ENCODE data around the gene RALBP1. TPM values are rescaled to one million over a fixed set of nuclear protein-coding genes. Genes with fewer than 3 reads are reported as not detected.

RALBP1 gene
- polyA plus RNA-seq, 1 experiment: 45.2 TPM

DNA sequence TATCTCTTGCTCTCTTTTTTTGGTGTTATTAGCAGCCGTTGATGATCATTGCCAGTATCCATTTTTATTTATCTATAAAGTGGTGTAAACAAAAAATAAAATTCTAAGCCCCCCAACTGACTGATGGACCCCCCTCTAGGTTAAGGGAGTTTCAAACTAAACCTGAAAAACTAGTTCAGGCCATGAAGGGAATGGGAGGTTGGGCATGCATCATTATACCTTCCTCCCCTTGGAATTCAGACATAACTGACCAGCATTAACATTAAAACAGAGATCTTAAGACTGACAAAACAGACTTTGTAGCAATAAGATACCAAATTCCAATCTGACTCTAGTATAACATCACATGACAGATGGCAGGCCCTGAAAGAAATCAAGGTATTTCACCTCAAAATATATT, 20.2 kb downstream of the RALBP1 start:
- no peaks in the 10 kb centered on the region for H3K27me3 ChIP-seq (ENCODE audit: control insufficient read depth, insufficient read depth, low read length)
- CTCF ChIA-PET: no interaction called here

DNA sequence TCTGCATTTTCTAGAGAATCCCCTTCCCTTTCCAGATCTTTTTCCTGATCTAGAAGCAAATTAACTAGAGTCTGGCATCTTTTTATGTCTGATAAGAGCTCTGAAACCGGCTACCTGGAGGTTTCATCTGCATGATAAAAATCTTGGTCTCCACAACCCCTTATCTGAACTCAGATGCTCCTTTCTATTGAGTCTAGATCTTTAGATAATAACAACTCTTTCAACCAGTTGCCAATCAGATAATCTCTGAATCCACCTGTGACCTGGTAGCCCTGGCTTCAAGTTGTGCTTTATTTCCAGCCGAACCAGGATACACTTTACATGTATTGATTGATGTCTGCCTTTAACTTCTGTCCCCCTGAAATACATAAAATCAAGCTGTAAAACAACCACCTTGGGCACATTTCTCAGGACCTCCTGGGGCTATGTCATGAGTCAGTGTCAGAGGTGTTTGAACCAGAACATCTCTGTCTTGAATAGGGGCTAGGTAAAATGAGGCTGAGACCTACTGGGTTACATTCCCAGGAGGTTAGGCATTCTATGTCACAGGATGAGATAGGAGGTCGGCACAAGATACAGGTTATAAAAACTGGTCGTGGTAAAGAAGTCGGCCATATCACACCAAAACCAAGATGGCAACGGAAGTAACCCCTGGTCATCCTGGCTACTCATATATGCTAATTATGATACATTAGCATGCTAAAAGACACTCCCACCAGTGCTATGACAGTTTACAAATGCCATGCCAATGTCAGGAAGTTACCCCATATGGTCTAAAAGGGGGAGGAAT, 20.8 kb downstream of the RALBP1 start:
- H3K4me3 ChIP-seq (ENCODE audit: low read depth, low read length): no peak overlapping the region
- CTCF ChIA-PET: no interaction called here
- POLR2A ChIA-PET: no interaction called here
- DNase-seq (ENCODE audit: low read depth): no peak
- TF ChIP-seq, protein P1, sequence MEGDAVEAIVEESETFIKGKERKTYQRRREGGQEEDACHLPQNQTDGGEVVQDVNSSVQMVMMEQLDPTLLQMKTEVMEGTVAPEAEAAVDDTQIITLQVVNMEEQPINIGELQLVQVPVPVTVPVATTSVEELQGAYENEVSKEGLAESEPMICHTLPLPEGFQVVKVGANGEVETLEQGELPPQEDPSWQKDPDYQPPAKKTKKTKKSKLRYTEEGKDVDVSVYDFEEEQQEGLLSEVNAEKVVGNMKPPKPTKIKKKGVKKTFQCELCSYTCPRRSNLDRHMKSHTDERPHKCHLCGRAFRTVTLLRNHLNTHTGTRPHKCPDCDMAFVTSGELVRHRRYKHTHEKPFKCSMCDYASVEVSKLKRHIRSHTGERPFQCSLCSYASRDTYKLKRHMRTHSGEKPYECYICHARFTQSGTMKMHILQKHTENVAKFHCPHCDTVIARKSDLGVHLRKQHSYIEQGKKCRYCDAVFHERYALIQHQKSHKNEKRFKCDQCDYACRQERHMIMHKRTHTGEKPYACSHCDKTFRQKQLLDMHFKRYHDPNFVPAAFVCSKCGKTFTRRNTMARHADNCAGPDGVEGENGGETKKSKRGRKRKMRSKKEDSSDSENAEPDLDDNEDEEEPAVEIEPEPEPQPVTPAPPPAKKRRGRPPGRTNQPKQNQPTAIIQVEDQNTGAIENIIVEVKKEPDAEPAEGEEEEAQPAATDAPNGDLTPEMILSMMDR (IDR thresholded peaks at IDR 0.05; ENCODE audit: insufficient read depth, low read depth, low read length): no peak
- H3K27me3 ChIP-seq (ENCODE audit: control insufficient read depth, insufficient read depth, low read length): no peaks in the 10 kb centered on the region
- H3K36me3 ChIP-seq (ENCODE audit: control insufficient read depth, insufficient read depth, low read length): no peaks in the 10 kb centered on the region; the same call in 1 of the 2 replicates

More for the DNA sequence above, 20.2 kb downstream of the RALBP1 start:
- TF ChIP-seq, protein P1 (IDR thresholded peaks at IDR 0.05; ENCODE audit: insufficient read depth, low read depth, low read length): no peak
- POLR2A ChIA-PET: no interaction called here
- no peaks in the 10 kb centered on the region; the same call in 1 of the 2 replicates for H3K36me3 ChIP-seq (ENCODE audit: control insufficient read depth, insufficient read depth, low read length)
- H3K4me3 ChIP-seq (ENCODE audit: low read depth, low read length): no peak overlapping the region
- no peak for DNase-seq (ENCODE audit: low read depth)

DNA sequence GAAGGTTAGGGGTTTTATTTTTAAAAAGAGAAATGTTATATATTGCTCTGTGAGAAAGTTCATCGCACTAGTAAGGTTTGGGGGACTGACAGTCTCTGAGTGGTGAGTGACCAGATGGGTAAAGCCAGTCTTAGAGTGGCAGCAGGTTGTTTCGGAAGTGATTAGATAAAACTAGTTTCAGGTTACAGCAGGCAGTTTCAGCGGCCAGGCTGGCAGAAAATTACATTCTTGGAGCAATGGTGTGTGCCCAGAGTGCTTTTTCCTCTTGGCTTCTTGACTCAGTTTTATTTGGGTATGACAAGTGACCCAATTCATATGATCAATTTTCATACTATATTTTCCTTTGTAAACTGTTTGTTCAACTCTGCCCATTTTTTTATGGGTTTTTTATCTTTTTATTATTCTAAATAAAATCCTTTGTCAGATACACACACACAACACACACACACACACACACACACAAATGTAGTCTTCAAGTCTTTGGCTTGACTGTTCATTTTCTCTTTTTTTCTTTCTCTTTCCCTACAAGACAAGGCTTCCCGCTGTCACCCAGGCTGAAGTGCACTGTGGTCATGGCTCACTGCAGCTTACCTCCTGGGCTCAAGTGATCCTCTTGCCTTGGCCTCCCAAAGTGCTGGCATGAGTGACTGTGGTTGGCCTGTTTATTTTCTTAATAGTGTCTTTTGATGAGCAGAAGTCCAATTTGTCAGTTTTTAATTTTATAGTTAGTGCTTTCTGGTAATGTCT, 30.9 kb downstream of the RALBP1 start:
- no peaks in the 10 kb centered on the region for H3K36me3 ChIP-seq (ENCODE audit: control insufficient read depth, insufficient read depth, low read length)
- no peaks in the 10 kb centered on the region for H3K27me3 ChIP-seq (ENCODE audit: control insufficient read depth, insufficient read depth, low read length)
- ChIA-PET CTCF (interaction anchor here (0.8 to 1.0 kb wide), 2 partner anchors 10 kb away, joined by 3 read pairs; no protein-coding TSS in a partner anchor), POLR2A (no interaction called here)
- H3K4me3 ChIP-seq (ENCODE audit: low read depth, low read length): no peak overlapping the region
- TF ChIP-seq, protein P1 (IDR thresholded peaks at IDR 0.05; ENCODE audit: insufficient read depth, low read depth, low read length): no peak
- no peak for DNase-seq (ENCODE audit: low read depth)

DNA sequence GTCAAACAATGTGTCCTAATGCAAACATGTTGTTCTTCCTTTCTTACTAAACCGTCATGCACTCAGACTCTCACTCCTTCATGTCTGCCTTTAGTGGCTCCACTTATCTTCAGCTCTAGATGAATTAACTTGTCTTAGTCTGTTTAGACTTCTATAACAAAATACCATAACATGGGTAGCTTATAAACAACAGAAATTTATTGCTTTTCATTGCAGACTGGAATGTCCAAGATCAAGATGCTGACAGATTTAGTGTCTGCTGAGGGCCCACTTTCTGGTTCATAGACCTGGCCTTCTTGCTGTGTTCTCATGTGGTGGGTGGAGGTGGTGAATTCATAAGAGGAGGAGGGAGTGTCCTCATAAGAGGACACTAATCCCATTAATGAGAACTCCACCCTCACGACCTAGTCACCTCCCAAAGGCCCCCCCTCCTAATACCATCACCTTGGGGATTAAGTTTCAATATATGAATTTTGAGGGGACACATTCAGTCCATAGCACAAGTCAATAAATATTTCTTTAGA, 32.3 kb downstream of the RALBP1 start:
- POLR2A ChIA-PET: no interaction called here
- Histone ChIP-seq H3K4me3 (ENCODE audit: low read depth, low read length) (no peak overlapping the region), H3K27me3 (ENCODE audit: control insufficient read depth, insufficient read depth, low read length) (no peaks in the 10 kb centered on the region), H3K36me3 (ENCODE audit: control insufficient read depth, insufficient read depth, low read length) (no peaks in the 10 kb centered on the region)
- CTCF ChIA-PET: no interaction called here
- no peak for DNase-seq (ENCODE audit: low read depth)
- TF ChIP-seq, protein P1 (IDR thresholded peaks at IDR 0.05; ENCODE audit: insufficient read depth, low read depth, low read length): no peak

DNA sequence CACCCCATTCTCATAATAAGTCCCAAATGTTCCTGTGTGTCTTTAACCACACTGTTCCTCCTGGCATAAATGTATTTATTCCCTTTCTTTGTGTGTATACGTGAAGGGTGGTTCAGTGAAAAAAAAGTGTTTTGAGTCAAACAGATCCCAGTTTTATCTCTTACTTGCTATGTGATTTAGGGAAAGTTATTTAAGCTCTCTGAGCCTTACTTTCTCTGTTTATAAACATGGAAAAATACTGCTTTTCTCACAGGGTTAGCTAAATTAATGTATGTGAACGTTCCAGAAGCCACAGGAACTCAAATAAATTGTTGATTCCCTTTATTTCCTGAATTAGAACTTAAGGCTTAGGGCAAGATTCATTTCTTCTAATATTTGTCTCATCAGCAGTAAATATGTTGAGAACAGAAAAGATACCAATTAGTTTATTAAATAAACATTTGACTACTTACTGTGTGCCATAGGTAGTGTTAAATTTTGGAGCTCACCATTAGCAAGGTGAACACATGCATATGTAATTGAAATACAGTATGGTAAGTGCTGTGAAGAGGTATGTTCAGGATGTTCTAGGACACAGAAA, 33.2 kb downstream of the RALBP1 start:
- no peak for DNase-seq (ENCODE audit: low read depth)
- no peaks in the 10 kb centered on the region for H3K27me3 ChIP-seq (ENCODE audit: control insufficient read depth, insufficient read depth, low read length)
- ChIA-PET POLR2A (no interaction called here), CTCF (interaction anchor here (0.9 kb wide), 1 partner anchor 435 kb away, joined by 3 read pairs; no protein-coding TSS in a partner anchor)
- H3K36me3 ChIP-seq (ENCODE audit: control insufficient read depth, insufficient read depth, low read length): no peaks in the 10 kb centered on the region
- TF ChIP-seq, protein P1 (IDR thresholded peaks at IDR 0.05; ENCODE audit: insufficient read depth, low read depth, low read length): no peak
- H3K4me3 ChIP-seq (ENCODE audit: low read depth, low read length): no peak overlapping the region
